Gastrocnemius medialis (tissue), 4 donors: ENCODE measurements around the gene CMIP. TPM values are rescaled to one million over a fixed set of nuclear protein-coding genes. Genes with fewer than 3 reads are reported as not detected.

Source experiments
- ATAC-seq, 2 donors: fragments of 150-250 bp; one replicate each; pipeline ENCODE4 v1.9.1; 2016
- DNase-seq, 2 donors: peaks; one replicate each; pipeline ENCODE4 v3.0.0-alpha.2; 2019
- H3K27ac ChIP-seq, 4 donors: fragments of 200-600 bp; sonication (generic); 1 replicate in 1 of 4; 2 replicates in 3 of 4; pipeline ENCODE4 v1.5.1; 2016 to 2018; ENCODE audit warnings: mild to moderate bottlenecking in 2 of 4, moderate library complexity in 1 of 4
- H3K27me3 ChIP-seq, 3 donors: fragments of 200-600 bp; sonication (generic) in 2 of 3; 1 replicate in 1 of 3; 2 replicates in 2 of 3; pipeline versions ENCODE4 v1.5.1 to v1.6.0; 2016 to 2019; ENCODE audit warnings: mild to moderate bottlenecking in 1 of 3, moderate library complexity in 1 of 3
- H3K36me3 ChIP-seq, 2 donors: fragments of 200-600 bp; sonication (generic) in 1 of 2; one replicate each; pipeline ENCODE4 v1.5.1; 2017 to 2018
- H3K4me1 ChIP-seq, 2 donors: fragments of 200-600 bp; sonication (generic) in 1 of 2; one replicate each; pipeline ENCODE4 v1.5.1; 2016 to 2017; ENCODE audit warnings: mild to moderate bottlenecking in 2 of 2
- H3K4me3 ChIP-seq, 4 donors: fragments of 200-600 bp; sonication (generic) in 3 of 4; 1 replicate in 1 of 4; 2 replicates in 3 of 4; pipeline ENCODE4 v1.5.1; 2016 to 2019; ENCODE audit warnings: mild to moderate bottlenecking in 2 of 4
- H3K9me3 ChIP-seq, 3 donors: fragments of 200-600 bp; sonication (generic) in 2 of 3; 1 replicate in 1 of 3; 2 replicates in 2 of 3; pipeline ENCODE4 v1.5.1; 2016 to 2019
- CTCF ChIP-seq, 5 experiments: fragments of 450-650 bp in 3 of 5; fragments of 200-600 bp in 2 of 5; sonication (generic) in 2 of 5; IDR thresholded peaks in 4 of 5; conservative IDR thresholded peaks in 1 of 5; 1 replicate in 4 of 5; 2 replicates in 1 of 5; pipeline ENCODE4 v1.5.1; 2016 to 2019; ENCODE audit warnings: antibody characterized with exemption in 5 of 5, mild to moderate bottlenecking in 3 of 5, moderate library complexity in 3 of 5
- POLR2A ChIP-seq, 2 donors: fragments of 450-650 bp; IDR thresholded peaks; one replicate each; pipeline ENCODE4 v1.6.1; 2017; ENCODE audit warnings: antibody characterized with exemption in 2 of 2, mild to moderate bottlenecking in 2 of 2, moderate library complexity in 2 of 2
- in situ Hi-C, 4 donors: fragments of 200-750 bp; cut with MboI; loops; one replicate each; pipeline versions ENCODE4 v1.15.0 to v1.8.0; 2017; ENCODE audit warnings: low sequenced_read_pairs in 4 of 4
- intact Hi-C: fragments of 100-400 bp; cut with DNase I; formaldehyde crosslinking; loops from one replicate; pipeline ENCODE4 v1.15.1; 2023; ENCODE audit warnings: low total_unique reads
- total RNA-seq, 4 donors: library from RNA; depleted of rRNA; stranded (reverse); fragments of >200 nt; gene quantifications; one replicate each; pipeline versions ENCODE4 v1.1.0 to v1.2.3, GENCODE V29; 2016

Gene CMIP
- total RNA-seq, 4 donors from 2014 or later, result 0.90 to 5.1 (median 2.7) TPM

GRCh38 chr16:81554979-81555378 lies 110.4 kb downstream of the CMIP start:
- Histone ChIP-seq H3K4me1 (no peaks in the 10 kb centered on the region), H3K4me3 (no peak overlapping the region), H3K27me3 (no peaks in the 10 kb centered on the region), H3K36me3 (no peaks in the 10 kb centered on the region), H3K27ac (no peak overlapping the region), H3K9me3 (no peaks in the 10 kb centered on the region)
- in situ Hi-C loops, result no loop called here
- no peak for DNase-seq
- intact Hi-C loops, result no loop called here
- ATAC-seq, result no peak
- TF ChIP-seq CTCF (IDR thresholded peaks at IDR 0.05 in 4 of 5, conservative IDR thresholded peaks at IDR 0.05 in 1 of 5) (no peak), POLR2A (IDR thresholded peaks at IDR 0.05) (no peak)

- TF ChIP-seq CTCF (IDR thresholded peaks at IDR 0.05 in 4 of 5, conservative IDR thresholded peaks at IDR 0.05 in 1 of 5) (no peak), POLR2A (IDR thresholded peaks at IDR 0.05) (no peak)
- no peaks in the 10 kb centered on the region for H3K4me1 ChIP-seq
- DNase-seq (no peak), ATAC-seq (no peak)
- H3K27me3 ChIP-seq, result no peaks in the 10 kb centered on the region
- in situ Hi-C loops, result no loop called here
- H3K27ac ChIP-seq, result no peak overlapping the region
- H3K4me3 ChIP-seq, result no peak overlapping the region
- intact Hi-C loops, result no loop called here
- H3K9me3 ChIP-seq, result no peaks in the 10 kb centered on the region
- no peaks in the 10 kb centered on the region for H3K36me3 ChIP-seq
Observed at GRCh38 chr16:81555660-81556059, 111.1 kb downstream of the CMIP start.

- DNase-seq (peak in 1 of 2 donors; percentile 31), ATAC-seq (peak in 1 of 2 donors; percentile 27)
- Histone ChIP-seq H3K27ac (no peak overlapping the region), H3K4me3 (no peak overlapping the region), H3K9me3 (no peaks in the 10 kb centered on the region), H3K27me3 (no peaks in the 10 kb centered on the region), H3K36me3 (no peaks in the 10 kb centered on the region), H3K4me1 (no peaks in the 10 kb centered on the region)
- intact Hi-C loops (no loop called here), in situ Hi-C loops (no loop called here)
- TF ChIP-seq POLR2A (IDR thresholded peaks at IDR 0.05), result no peak
- TF ChIP-seq CTCF (IDR thresholded peaks at IDR 0.05 in 4 of 5, conservative IDR thresholded peaks at IDR 0.05 in 1 of 5), result no peak
Observed at GRCh38 chr16:81556715-81557284, 112.2 kb downstream of the CMIP start.

DNA sequence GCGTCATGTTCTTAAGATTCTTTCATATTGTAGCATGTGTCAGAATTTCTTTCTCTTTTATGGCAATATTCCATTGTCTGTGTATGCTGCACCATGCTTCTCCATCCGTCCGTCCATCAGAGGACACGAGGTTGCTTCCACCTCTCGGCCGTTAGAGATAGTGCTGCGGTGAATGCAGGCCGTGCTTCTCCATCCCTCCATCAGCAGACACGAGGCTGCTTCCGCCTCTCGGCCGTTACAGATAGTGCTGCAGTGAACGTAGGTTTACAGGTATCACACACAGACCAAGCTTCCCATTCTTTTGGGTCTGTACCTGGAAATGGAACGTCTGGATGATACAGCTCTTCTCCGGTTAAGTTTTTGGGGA lies 113.5 kb downstream of the CMIP start:
- TF ChIP-seq CTCF (IDR thresholded peaks at IDR 0.05 in 4 of 5, conservative IDR thresholded peaks at IDR 0.05 in 1 of 5), result no peak
- TF ChIP-seq POLR2A (IDR thresholded peaks at IDR 0.05), result no peak
- Histone ChIP-seq H3K27ac (no peak overlapping the region), H3K9me3 (no peaks in the 10 kb centered on the region), H3K36me3 (no peaks in the 10 kb centered on the region), H3K4me3 (no peak overlapping the region), H3K4me1 (no peaks in the 10 kb centered on the region), H3K27me3 (no peaks in the 10 kb centered on the region)
- intact Hi-C loops, result no loop called here
- no peak for DNase-seq
- in situ Hi-C loops, result no loop called here
- ATAC-seq, result no peak
